Ovary (tissue), 3 donors: ENCODE results near the gene SIGLEC8.

ENCODE experiments used
- CTCF ChIP-seq, 3 donors: fragments of 450-650 bp in 2 of 3; fragments of 200-600 bp in 1 of 3; IDR thresholded peaks; one replicate each; pipeline versions ENCODE4 v1.5.1 to v1.8.0; 2016 to 2022; ENCODE audit warnings: antibody characterized with exemption in 3 of 3, mild to moderate bottlenecking in 1 of 3
- POLR2A ChIP-seq: fragments of 450-650 bp; IDR thresholded peaks from one replicate; pipeline ENCODE4 v1.6.1; 2017; ENCODE audit warnings: antibody characterized with exemption, mild to moderate bottlenecking, moderate library complexity
- donor health status: DM: no; HTN: no; CAD: no.

- TF ChIP-seq CTCF (IDR thresholded peaks at IDR 0.05): no peak
- TF ChIP-seq POLR2A: no peak
Measured at GRCh38 chr19:51467864-51468544, 9.8 kb upstream of the SIGLEC8 start.
